SK-N-SH (cell line): ENCODE results near the gene SLC30A2. TPM values are rescaled to one million over a fixed set of nuclear protein-coding genes. Genes with fewer than 3 reads are reported as not detected.

Experiments
- CTCF ChIA-PET: fragments of 300-600, 350-600 bp; formaldehyde crosslinking; extraction: SDS; loops from one replicate; lab custom pipeline; 2021; lab: Yijun Ruan, JAX
- POLR2A ChIA-PET: fragments of 350-600 bp; sonication (Branson Sonifier 250); formaldehyde crosslinking; extraction: SDS; loops from one replicate; lab custom pipeline; 2020; ENCODE audit warnings: antibody characterized with exemption, inconsistent platforms; lab: Yijun Ruan, JAX
- DNase-seq: peaks from one replicate; pipeline ENCODE4 v3.0.0; 2012
- H2AFZ ChIP-seq: fragments of 200-600 bp; sonication (generic); 2 replicates; pipeline ENCODE4 v1.8.1; 2016; ENCODE audit warnings: antibody characterized with exemption, mild to moderate bottlenecking, low read depth
- H3F3A ChIP-seq: fragments of 200-600 bp; sonication (generic); replicated peaks from 2 replicates; pipeline ENCODE3; 2016; ENCODE audit warnings: antibody characterized with exemption, mild to moderate bottlenecking; ENCODE audit not compliant: insufficient read depth
- H3K27ac ChIP-seq, 2 experiments: fragments of 200-500 bp in 1 of 2; fragments of 200-600 bp in 1 of 2; sonication (Bioruptor generic) in 1 of 2; sonication (generic), shearing (Covaris generic) in 1 of 2; 2 replicates each; pipeline versions ENCODE4 v1.5.1 to v1.6.1; 2014 to 2016; ENCODE audit warnings: low read depth in 2 of 2, inconsistent platforms in 1 of 2, low read length in 1 of 2, mild to moderate bottlenecking in 1 of 2, mixed read lengths in 1 of 2
- H3K27me3 ChIP-seq: fragments of 200-600 bp; sonication (generic), shearing (Covaris generic); 2 replicates; pipeline ENCODE4 v1.6.1; 2016; ENCODE audit warnings: mixed run types; ENCODE audit not compliant: insufficient read depth
- H3K36me3 ChIP-seq, 2 experiments: fragments of 200-500 bp in 1 of 2; fragments of 200-600 bp in 1 of 2; sonication (Bioruptor generic) in 1 of 2; sonication (generic) in 1 of 2; replicated peaks in 1 of 2; 2 replicates each; pipeline versions ENCODE3 to v1.5.1; 2014 to 2016; ENCODE audit warnings: low read length in 1 of 2, mild to moderate bottlenecking in 1 of 2; ENCODE audit not compliant: insufficient read depth in 2 of 2, control insufficient read depth in 1 of 2
- H3K4me1 ChIP-seq, 2 experiments: fragments of 200-500 bp in 1 of 2; fragments of 200-600 bp in 1 of 2; sonication (Bioruptor generic) in 1 of 2; sonication (generic), shearing (Covaris generic) in 1 of 2; 2 replicates each; pipeline versions ENCODE4 v1.5.1 to v1.6.1; 2014 to 2016; ENCODE audit warnings: low read depth in 1 of 2, low read length in 1 of 2, mixed run types in 1 of 2; ENCODE audit not compliant: insufficient read depth in 2 of 2, control insufficient read depth in 1 of 2
- H3K4me2 ChIP-seq: fragments of 200-600 bp; sonication (generic), shearing (Covaris generic); 2 replicates; pipeline ENCODE4 v1.6.1; 2017; ENCODE audit warnings: mixed run types
- H3K4me3 ChIP-seq, 2 experiments: fragments of 200-500 bp in 1 of 2; fragments of 200-600 bp in 1 of 2; sonication (Bioruptor generic) in 1 of 2; sonication (generic), shearing (Covaris generic) in 1 of 2; 2 replicates each; pipeline versions ENCODE4 v1.5.1 to v1.8.1; 2014 to 2016; ENCODE audit warnings: low read depth in 2 of 2, inconsistent platforms in 1 of 2, low read length in 1 of 2, mild to moderate bottlenecking in 1 of 2, mixed read lengths in 1 of 2, moderate library complexity in 1 of 2
- H3K79me2 ChIP-seq: fragments of 200-600 bp; sonication (generic); 2 replicates; pipeline ENCODE4 v1.8.1; 2017; ENCODE audit warnings: mild to moderate bottlenecking; ENCODE audit not compliant: insufficient read depth
- H3K9ac ChIP-seq: fragments of 200-600 bp; sonication (generic); 2 replicates; pipeline ENCODE4 v1.6.1; 2017; ENCODE audit warnings: mixed run types
- H3K9me2 ChIP-seq: fragments of 200-600 bp; sonication (generic); 2 replicates; pipeline ENCODE4 v1.6.1; 2017; ENCODE audit warnings: mixed run types
- H3K9me3 ChIP-seq: fragments of 200-600 bp; sonication (generic); 2 replicates; pipeline ENCODE4 v1.6.1; 2017; ENCODE audit warnings: mixed run types, mild to moderate bottlenecking, moderate library complexity
- H4K20me1 ChIP-seq: fragments of 200-600 bp; sonication (generic); 2 replicates; pipeline ENCODE4 v1.6.1; 2017; ENCODE audit warnings: mild to moderate bottlenecking, mixed run types; ENCODE audit not compliant: insufficient read depth
- EP300 ChIP-seq, 2 experiments: IDR thresholded peaks; 2 replicates each; pipeline versions ENCODE4 v1.4.0 to v1.6.1; 2012; ENCODE audit warnings: borderline replicate concordance in 1 of 2, low read depth in 1 of 2, low read length in 1 of 2
- EZH2phosphoT487 ChIP-seq: fragments of 200-600 bp; sonication (generic); IDR thresholded peaks from 2 replicates; pipeline ENCODE4 v1.6.1; 2017; ENCODE audit warnings: low read depth, mixed run types, mild to moderate bottlenecking, antibody characterized with exemption, moderate library complexity, borderline replicate concordance
- NFIC ChIP-seq: IDR thresholded peaks from 2 replicates; pipeline ENCODE4 v1.4.0; 2012; ENCODE audit warnings: borderline replicate concordance
- NRF1 ChIP-seq: IDR thresholded peaks from 2 replicates; pipeline ENCODE4 v1.6.1; 2012; ENCODE audit warnings: low read depth, mild to moderate bottlenecking, low read length
- POLR2AphosphoS5 ChIP-seq: IDR thresholded peaks from 2 replicates; pipeline ENCODE4 v1.6.1; 2012; ENCODE audit warnings: low read depth, low read length
- RFX5 ChIP-seq: IDR thresholded peaks from 2 replicates; pipeline ENCODE4 v1.6.1; 2012; ENCODE audit warnings: mild to moderate bottlenecking, improper control_type of control experiment, low read length
- RXRA ChIP-seq: IDR thresholded peaks from 2 replicates; pipeline ENCODE4 v1.4.0; 2012; ENCODE audit warnings: low read depth, mild to moderate bottlenecking, borderline replicate concordance
- TCF12 ChIP-seq: IDR thresholded peaks from 2 replicates; pipeline ENCODE4 v1.4.0; 2012
- WGBS: methylation state at CpG from one replicate; pipeline ENCODE4 v1.1.6; 2017; ENCODE audit warnings: low lambda C conversion rate; 5-methylcytosine and 5-hydroxymethylcytosine counted together
- polyA plus RNA-seq, 3 experiments: library from polyadenylated mRNA; depleted of rRNA; stranded (reverse); fragments of >200 nt; gene quantifications; 2 replicates each; pipeline ENCODE4 v1.2.3, GENCODE V29; 2012
- TF ChIP-seq, protein P1 (sequence below): IDR thresholded peaks from 2 replicates; pipeline ENCODE4 v1.4.0; 2012; ENCODE audit warnings: low read depth, borderline replicate concordance
- TF ChIP-seq, protein P2 (sequence below): IDR thresholded peaks from 2 replicates; pipeline ENCODE4; 2012
- TF ChIP-seq, protein P3 (sequence below): IDR thresholded peaks from 2 replicates; pipeline ENCODE4 v1.4.0; 2012; ENCODE audit warnings: low read depth, borderline replicate concordance
- TF ChIP-seq, protein P4 (sequence below): fragments of 200-600 bp; sonication (generic); IDR thresholded peaks from 2 replicates; pipeline ENCODE4 v1.6.1; 2017; ENCODE audit warnings: antibody characterized with exemption, mild to moderate bottlenecking, moderate library complexity

Gene SLC30A2
- polyA plus RNA-seq, 1 of the 3 experiments (the other 2 are of a cell fraction), result not detected

DNA sequence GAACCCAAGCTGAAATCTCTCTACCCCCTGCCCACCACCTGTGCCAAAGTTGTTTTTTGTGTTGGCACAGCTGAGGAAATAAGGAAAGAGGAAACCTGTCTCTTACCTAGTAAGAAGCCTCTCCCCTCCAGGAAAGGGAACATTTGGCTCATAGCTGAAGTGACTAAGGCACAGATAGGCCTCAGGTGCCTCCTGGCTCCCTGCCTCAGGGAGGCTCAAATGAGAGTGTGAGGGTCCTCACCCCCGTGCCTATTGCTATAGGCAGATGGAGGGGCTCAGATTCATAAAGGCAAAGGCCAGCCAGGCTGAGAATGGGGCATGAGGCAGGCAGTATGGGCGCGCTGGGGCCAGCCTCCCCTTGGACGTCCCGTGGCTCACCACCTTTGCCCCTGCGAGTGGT is 7.4 kb downstream of the SLC30A2 start:
- no peak for DNase-seq
- 83% methylated on average over 6 of the region's 6 CpGs for WGBS
- H3K4me1 ChIP-seq, result peaks cover 0 to 12% of the 10 kb centered on the region in 2 experiments; a peak in 1 of 4 replicates
- H3K9ac ChIP-seq, result no peak overlapping the region
- peaks cover 19% of the 10 kb centered on the region; the same call in 1 of the 2 replicates for H3K27me3 ChIP-seq
- POLR2A ChIA-PET, result no interaction called here
- TF ChIP-seq EP300 (IDR thresholded peaks at IDR 0.05; ENCODE audit: borderline replicate concordance in 1 of 2, low read depth in 1 of 2, low read length in 1 of 2) (no peak), POLR2AphosphoS5 (no peak), EZH2phosphoT487 (no peak), NRF1 (no peak), NFIC (no peak), RXRA (no peak), RFX5 (no peak), TCF12 (no peak)
- TF ChIP-seq, protein P1, sequence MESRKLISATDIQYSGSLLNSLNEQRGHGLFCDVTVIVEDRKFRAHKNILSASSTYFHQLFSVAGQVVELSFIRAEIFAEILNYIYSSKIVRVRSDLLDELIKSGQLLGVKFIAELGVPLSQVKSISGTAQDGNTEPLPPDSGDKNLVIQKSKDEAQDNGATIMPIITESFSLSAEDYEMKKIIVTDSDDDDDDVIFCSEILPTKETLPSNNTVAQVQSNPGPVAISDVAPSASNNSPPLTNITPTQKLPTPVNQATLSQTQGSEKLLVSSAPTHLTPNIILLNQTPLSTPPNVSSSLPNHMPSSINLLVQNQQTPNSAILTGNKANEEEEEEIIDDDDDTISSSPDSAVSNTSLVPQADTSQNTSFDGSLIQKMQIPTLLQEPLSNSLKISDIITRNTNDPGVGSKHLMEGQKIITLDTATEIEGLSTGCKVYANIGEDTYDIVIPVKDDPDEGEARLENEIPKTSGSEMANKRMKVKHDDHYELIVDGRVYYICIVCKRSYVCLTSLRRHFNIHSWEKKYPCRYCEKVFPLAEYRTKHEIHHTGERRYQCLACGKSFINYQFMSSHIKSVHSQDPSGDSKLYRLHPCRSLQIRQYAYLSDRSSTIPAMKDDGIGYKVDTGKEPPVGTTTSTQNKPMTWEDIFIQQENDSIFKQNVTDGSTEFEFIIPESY, result no peak
- TF ChIP-seq, protein P2, sequence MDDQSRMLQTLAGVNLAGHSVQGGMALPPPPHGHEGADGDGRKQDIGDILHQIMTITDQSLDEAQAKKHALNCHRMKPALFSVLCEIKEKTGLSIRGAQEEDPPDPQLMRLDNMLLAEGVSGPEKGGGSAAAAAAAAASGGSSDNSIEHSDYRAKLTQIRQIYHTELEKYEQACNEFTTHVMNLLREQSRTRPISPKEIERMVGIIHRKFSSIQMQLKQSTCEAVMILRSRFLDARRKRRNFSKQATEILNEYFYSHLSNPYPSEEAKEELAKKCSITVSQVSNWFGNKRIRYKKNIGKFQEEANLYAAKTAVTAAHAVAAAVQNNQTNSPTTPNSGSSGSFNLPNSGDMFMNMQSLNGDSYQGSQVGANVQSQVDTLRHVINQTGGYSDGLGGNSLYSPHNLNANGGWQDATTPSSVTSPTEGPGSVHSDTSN, result no peak
- TF ChIP-seq, protein P3, sequence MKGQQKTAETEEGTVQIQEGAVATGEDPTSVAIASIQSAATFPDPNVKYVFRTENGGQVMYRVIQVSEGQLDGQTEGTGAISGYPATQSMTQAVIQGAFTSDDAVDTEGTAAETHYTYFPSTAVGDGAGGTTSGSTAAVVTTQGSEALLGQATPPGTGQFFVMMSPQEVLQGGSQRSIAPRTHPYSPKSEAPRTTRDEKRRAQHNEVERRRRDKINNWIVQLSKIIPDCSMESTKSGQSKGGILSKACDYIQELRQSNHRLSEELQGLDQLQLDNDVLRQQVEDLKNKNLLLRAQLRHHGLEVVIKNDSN, result no peak
- TF ChIP-seq, protein P4, sequence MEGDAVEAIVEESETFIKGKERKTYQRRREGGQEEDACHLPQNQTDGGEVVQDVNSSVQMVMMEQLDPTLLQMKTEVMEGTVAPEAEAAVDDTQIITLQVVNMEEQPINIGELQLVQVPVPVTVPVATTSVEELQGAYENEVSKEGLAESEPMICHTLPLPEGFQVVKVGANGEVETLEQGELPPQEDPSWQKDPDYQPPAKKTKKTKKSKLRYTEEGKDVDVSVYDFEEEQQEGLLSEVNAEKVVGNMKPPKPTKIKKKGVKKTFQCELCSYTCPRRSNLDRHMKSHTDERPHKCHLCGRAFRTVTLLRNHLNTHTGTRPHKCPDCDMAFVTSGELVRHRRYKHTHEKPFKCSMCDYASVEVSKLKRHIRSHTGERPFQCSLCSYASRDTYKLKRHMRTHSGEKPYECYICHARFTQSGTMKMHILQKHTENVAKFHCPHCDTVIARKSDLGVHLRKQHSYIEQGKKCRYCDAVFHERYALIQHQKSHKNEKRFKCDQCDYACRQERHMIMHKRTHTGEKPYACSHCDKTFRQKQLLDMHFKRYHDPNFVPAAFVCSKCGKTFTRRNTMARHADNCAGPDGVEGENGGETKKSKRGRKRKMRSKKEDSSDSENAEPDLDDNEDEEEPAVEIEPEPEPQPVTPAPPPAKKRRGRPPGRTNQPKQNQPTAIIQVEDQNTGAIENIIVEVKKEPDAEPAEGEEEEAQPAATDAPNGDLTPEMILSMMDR, result no peak
- CTCF ChIA-PET, result interaction anchor here (1.2 to 1.5 kb wide), 3 partner anchors 107 to 357 kb away, joined by 3 read pairs; partner anchors contain the start of gene ZNF593
- H2AFZ ChIP-seq, result no peak overlapping the region
- no peaks in the 10 kb centered on the region for H3K79me2 ChIP-seq
- no peak overlapping the region for H3K4me2 ChIP-seq
- H3K9me3 ChIP-seq, result no peaks in the 10 kb centered on the region
- no peak overlapping the region for H3K27ac ChIP-seq
- H3K4me3 ChIP-seq, result no peak overlapping the region
- no peaks in the 10 kb centered on the region for H3K36me3 ChIP-seq
- H4K20me1 ChIP-seq, result no peaks in the 10 kb centered on the region
- H3K9me2 ChIP-seq, result no peaks in the 10 kb centered on the region
- peaks cover 4% of the 10 kb centered on the region for H3F3A ChIP-seq
